ENCODE results near the gene RSPO3.

The RSPO3 gene

DNA sequence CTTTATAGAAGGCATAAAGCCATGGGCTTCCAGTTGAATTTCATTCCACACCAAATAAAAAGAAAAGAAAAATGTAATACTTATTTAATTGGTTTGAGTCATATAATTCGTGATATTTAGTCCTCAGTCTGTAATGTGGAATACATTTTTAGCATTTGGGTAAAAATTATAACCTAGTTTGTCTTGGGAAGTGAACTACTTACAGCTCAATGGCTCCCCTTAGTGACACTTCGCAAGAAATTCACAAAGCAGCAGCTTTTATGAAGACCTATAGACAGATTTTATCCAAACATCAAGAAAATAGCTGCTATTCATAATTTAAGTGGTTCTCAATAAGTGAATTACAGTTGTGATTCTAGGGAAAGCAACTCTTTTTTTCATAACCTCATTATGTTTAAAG is 72.1 kb downstream of the RSPO3 start:
- Histone ChIP-seq H3K36me3 (ENCODE audit: insufficient read depth, low read length) (no peaks in the 10 kb centered on the region), H3K9me3 (replicated peaks; ENCODE audit: low read length) (no peaks in the 10 kb centered on the region), H3K9ac (ENCODE audit: low read depth, low read length) (no peak overlapping the region), H3K4me3 (ENCODE audit: low read length) (no peak overlapping the region), H3K4me2 (ENCODE audit: low read length) (no peak overlapping the region), H3K4me1 (ENCODE audit: control insufficient read depth, insufficient read depth, low read length) (peaks cover 24% of the 10 kb centered on the region), H3K27me3 (ENCODE audit: control insufficient read depth, insufficient read depth, low read length) (no peaks in the 10 kb centered on the region)

DNA sequence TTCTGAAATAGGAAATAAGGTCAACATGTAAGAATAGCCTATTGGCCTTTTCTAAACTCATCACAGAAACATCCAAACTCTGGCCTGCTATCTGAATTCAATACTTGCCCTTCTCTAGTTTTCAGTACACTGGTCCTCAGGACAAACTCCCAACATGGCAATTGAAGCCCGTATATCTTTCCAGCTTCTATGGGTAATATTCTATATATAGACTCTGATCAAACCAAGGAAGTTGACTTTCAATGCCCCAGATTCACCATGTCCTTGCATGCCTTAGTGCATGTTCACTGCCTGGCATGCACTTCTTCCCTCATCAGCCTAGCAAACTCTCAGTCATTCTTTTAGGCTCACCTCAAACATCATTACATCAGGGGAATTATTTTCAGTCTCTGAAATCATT is 73.2 kb downstream of the RSPO3 start:
- H3K9ac ChIP-seq (ENCODE audit: low read depth, low read length), result peak overlapping the region; percentile 43
- no peaks in the 10 kb centered on the region for H3K27me3 ChIP-seq (ENCODE audit: control insufficient read depth, insufficient read depth, low read length)
- H3K36me3 ChIP-seq (ENCODE audit: insufficient read depth, low read length), result no peaks in the 10 kb centered on the region
- no peak overlapping the region for H3K4me3 ChIP-seq (ENCODE audit: low read length)
- H3K4me2 ChIP-seq (ENCODE audit: low read length), result peak overlapping the region; percentile 8
- H3K4me1 ChIP-seq (ENCODE audit: control insufficient read depth, insufficient read depth, low read length), result peaks cover 24% of the 10 kb centered on the region
- no peaks in the 10 kb centered on the region for H3K9me3 ChIP-seq (replicated peaks; ENCODE audit: low read length)

DNA sequence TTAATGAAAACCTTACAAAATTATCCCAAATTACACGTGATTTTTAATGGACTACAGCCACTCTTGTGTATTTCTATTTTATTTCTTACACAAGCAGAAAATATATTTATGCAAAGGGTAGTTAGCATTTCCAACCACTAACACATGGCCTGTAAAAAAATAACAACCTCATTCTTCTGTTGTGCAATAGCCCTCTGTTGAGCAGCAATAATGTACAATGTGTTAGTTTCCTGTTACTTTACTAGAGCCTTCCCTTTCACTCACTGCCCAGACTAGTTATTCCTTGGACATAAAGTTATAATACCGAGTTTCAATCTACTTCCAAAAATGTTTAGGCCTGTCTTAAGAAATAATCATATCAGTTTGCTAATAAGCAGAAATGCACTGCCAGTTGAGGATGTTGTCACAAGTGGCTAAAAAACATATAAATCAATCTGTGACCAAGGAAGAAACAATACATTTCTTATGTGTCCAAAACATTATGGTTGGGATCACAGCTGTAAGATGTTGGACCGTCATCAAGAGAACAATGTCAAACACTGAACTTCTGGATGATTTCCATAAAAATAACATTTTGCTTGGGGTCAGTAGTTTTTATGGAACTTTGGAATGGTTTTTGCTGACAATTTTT is 74.6 kb downstream of the RSPO3 start:
- Histone ChIP-seq H3K9ac (ENCODE audit: low read depth, low read length) (no peak overlapping the region), H3K4me2 (ENCODE audit: low read length) (no peak overlapping the region), H3K27me3 (ENCODE audit: control insufficient read depth, insufficient read depth, low read length) (no peaks in the 10 kb centered on the region), H3K36me3 (ENCODE audit: insufficient read depth, low read length) (no peaks in the 10 kb centered on the region), H3K9me3 (replicated peaks; ENCODE audit: low read length) (no peaks in the 10 kb centered on the region), H3K4me3 (ENCODE audit: low read length) (no peak overlapping the region), H3K4me1 (ENCODE audit: control insufficient read depth, insufficient read depth, low read length) (peaks cover 24% of the 10 kb centered on the region)

DNA sequence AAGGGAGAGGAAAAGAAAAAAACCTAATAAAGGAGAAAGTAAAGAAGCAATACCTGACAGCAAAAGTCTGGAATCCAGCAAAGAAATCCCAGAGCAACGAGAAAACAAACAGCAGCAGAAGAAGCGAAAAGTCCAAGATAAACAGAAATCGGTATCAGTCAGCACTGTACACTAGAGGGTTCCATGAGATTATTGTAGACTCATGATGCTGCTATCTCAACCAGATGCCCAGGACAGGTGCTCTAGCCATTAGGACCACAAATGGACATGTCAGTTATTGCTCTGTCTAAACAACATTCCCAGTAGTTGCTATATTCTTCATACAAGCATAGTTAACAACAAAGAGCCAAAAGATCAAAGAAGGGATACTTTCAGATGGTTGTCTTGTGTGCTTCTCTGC is 77.4 kb downstream of the RSPO3 start:
- H3K36me3 ChIP-seq (ENCODE audit: insufficient read depth, low read length), result no peaks in the 10 kb centered on the region
- H3K4me3 ChIP-seq (ENCODE audit: low read length), result no peak overlapping the region
- no peaks in the 10 kb centered on the region for H3K27me3 ChIP-seq (ENCODE audit: control insufficient read depth, insufficient read depth, low read length)
- no peak overlapping the region for H3K9ac ChIP-seq (ENCODE audit: low read depth, low read length)
- H3K4me1 ChIP-seq (ENCODE audit: control insufficient read depth, insufficient read depth, low read length), result peaks cover 35% of the 10 kb centered on the region
- no peak overlapping the region for H3K4me2 ChIP-seq (ENCODE audit: low read length)
- no peaks in the 10 kb centered on the region for H3K9me3 ChIP-seq (replicated peaks; ENCODE audit: low read length)

DNA sequence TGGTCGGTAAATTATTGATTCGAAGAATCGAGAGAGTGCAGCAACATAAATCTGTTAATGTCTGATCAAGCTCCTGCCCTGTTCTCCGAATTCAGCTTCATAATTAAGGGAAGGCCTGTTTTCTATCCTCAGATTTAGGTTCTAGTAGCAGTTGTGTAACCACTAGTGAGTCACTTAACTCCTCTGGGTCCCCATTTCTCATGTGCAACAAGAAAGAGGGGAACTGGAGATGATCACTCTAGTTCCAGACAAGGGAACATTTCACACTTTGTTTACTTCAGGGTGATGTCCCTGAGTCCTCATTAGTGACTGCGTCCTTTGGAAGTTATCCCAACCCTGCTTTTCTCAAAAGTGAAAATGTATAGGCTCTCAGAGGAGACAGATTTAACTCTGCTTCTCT is 80.1 kb downstream of the RSPO3 start:
- Histone ChIP-seq H3K4me1 (ENCODE audit: control insufficient read depth, insufficient read depth, low read length) (peaks cover 30% of the 10 kb centered on the region), H3K4me2 (ENCODE audit: low read length) (no peak overlapping the region), H3K9ac (ENCODE audit: low read depth, low read length) (no peak overlapping the region), H3K4me3 (ENCODE audit: low read length) (no peak overlapping the region), H3K9me3 (replicated peaks; ENCODE audit: low read length) (no peaks in the 10 kb centered on the region), H3K27me3 (ENCODE audit: control insufficient read depth, insufficient read depth, low read length) (no peaks in the 10 kb centered on the region), H3K36me3 (ENCODE audit: insufficient read depth, low read length) (no peaks in the 10 kb centered on the region)

DNA sequence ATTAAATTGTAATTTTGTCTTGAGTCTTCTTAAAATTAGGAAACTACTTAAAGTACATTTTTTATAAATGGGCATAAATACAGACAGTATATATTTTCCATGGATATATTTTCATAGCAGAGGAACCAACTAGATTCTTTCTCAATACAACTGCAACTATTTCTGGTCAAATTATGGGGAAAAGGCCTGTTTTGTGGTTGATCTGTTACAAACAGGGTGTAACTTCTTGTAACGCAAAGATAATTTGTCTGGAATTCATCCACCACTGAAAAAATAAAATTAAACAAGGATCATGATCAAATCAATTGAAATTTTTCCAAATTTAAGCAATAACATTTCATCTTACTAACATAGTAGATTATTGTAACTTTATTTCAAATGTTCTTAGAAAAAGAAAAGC is 81.0 kb downstream of the RSPO3 start:
- H3K4me3 ChIP-seq (ENCODE audit: low read length), result no peak overlapping the region
- no peaks in the 10 kb centered on the region for H3K9me3 ChIP-seq (replicated peaks; ENCODE audit: low read length)
- H3K4me2 ChIP-seq (ENCODE audit: low read length), result no peak overlapping the region
- no peak overlapping the region for H3K9ac ChIP-seq (ENCODE audit: low read depth, low read length)
- H3K4me1 ChIP-seq (ENCODE audit: control insufficient read depth, insufficient read depth, low read length), result peaks cover 30% of the 10 kb centered on the region
- no peaks in the 10 kb centered on the region for H3K27me3 ChIP-seq (ENCODE audit: control insufficient read depth, insufficient read depth, low read length)
- H3K36me3 ChIP-seq (ENCODE audit: insufficient read depth, low read length), result no peaks in the 10 kb centered on the region

DNA sequence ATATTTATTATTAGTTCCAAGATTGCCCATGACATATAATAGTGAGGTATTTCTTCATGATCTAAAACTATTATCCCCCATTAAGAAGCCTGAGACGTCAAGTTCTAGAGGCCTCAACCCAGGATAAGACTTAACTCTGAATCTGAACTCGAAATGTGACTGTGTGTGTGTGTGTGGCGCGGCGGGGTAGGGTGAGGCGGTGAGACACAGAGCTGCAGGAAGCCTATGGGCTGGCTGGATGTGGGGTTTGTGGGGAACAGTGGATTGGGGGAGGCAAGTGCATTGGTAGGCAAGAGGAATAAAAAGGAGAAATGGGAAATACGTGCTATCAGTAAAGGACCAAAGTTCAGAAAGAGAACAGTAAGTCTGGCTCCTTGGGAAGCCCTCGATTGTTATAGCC is 81.6 kb downstream of the RSPO3 start:
- no peak overlapping the region for H3K4me2 ChIP-seq (ENCODE audit: low read length)
- H3K36me3 ChIP-seq (ENCODE audit: insufficient read depth, low read length), result no peaks in the 10 kb centered on the region
- peaks cover 35% of the 10 kb centered on the region for H3K4me1 ChIP-seq (ENCODE audit: control insufficient read depth, insufficient read depth, low read length)
- no peaks in the 10 kb centered on the region for H3K27me3 ChIP-seq (ENCODE audit: control insufficient read depth, insufficient read depth, low read length)
- H3K9me3 ChIP-seq (replicated peaks; ENCODE audit: low read length), result no peaks in the 10 kb centered on the region
- no peak overlapping the region for H3K4me3 ChIP-seq (ENCODE audit: low read length)
- no peak overlapping the region for H3K9ac ChIP-seq (ENCODE audit: low read depth, low read length)

DNA sequence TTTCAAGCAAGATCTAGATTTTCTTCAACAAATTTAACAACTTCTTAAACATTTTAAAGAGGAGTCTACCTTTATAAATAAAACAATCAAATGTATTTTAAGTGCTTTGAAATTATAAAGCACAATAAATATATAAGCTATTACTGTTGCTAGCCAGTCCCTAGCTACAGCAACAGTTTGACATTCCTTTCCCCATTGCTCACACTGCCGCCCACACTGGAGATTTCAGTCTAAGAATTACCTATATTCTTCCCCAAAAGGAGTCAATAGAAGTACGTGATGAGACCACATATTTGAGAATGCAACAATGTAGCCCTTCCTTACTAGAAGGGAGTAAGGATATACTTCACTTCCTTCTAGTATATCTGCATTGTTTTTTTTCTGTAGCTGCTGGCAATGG is 82.8 kb downstream of the RSPO3 start:
- H3K9me3 ChIP-seq (replicated peaks; ENCODE audit: low read length), result no peaks in the 10 kb centered on the region
- H3K36me3 ChIP-seq (ENCODE audit: insufficient read depth, low read length), result no peaks in the 10 kb centered on the region
- peaks cover 37% of the 10 kb centered on the region for H3K4me1 ChIP-seq (ENCODE audit: control insufficient read depth, insufficient read depth, low read length)
- peak overlapping the region; percentile 50 for H3K4me2 ChIP-seq (ENCODE audit: low read length)
- peak overlapping the region; percentile 56 for H3K9ac ChIP-seq (ENCODE audit: low read depth, low read length)
- no peaks in the 10 kb centered on the region for H3K27me3 ChIP-seq (ENCODE audit: control insufficient read depth, insufficient read depth, low read length)
- H3K4me3 ChIP-seq (ENCODE audit: low read length), result no peak overlapping the region

DNA sequence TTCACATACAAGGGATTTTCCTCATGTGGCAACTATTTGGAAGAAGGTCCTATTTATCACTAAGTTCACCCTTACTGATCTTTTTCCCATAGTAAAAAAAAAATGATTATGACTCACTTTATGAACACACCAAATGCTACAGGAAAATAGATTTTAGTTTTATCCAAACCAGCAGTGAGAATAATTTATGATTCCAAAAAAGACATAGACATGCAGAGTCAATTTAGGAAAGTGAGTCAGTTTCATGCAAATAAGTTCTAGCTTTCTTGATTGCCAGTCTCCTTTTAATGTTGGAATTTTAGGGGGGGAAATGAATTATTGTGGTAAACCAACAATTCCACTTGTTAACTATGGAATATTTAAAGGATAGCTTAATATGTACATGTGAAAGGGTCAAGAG is 84.2 kb downstream of the RSPO3 start:
- no peak overlapping the region for H3K4me3 ChIP-seq (ENCODE audit: low read length)
- no peak overlapping the region for H3K4me2 ChIP-seq (ENCODE audit: low read length)
- no peaks in the 10 kb centered on the region for H3K9me3 ChIP-seq (replicated peaks; ENCODE audit: low read length)
- no peak overlapping the region for H3K9ac ChIP-seq (ENCODE audit: low read depth, low read length)
- H3K4me1 ChIP-seq (ENCODE audit: control insufficient read depth, insufficient read depth, low read length), result peaks cover 49% of the 10 kb centered on the region
- no peaks in the 10 kb centered on the region for H3K36me3 ChIP-seq (ENCODE audit: insufficient read depth, low read length)
- no peaks in the 10 kb centered on the region for H3K27me3 ChIP-seq (ENCODE audit: control insufficient read depth, insufficient read depth, low read length)

DNA sequence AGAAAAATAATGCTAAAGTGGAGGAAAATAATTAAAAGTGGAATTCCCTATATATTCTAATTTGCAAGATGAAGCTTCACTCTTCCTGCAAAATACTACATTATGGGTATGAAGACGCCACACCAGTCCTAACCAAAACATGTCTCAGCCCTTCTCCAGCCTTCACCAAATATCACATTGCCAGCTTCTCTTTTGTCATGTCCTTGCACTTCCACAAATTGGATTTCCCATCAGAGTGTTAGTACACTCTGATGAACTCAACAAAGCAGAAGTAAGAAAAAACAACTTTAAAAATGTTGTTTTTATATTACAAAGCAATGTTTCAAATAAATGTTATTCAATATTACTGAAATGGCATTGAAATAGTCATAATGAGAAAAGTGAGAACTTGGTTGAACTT is 85.8 kb downstream of the RSPO3 start:
- Histone ChIP-seq H3K4me3 (ENCODE audit: low read length) (no peak overlapping the region), H3K27me3 (ENCODE audit: control insufficient read depth, insufficient read depth, low read length) (no peaks in the 10 kb centered on the region), H3K4me2 (ENCODE audit: low read length) (no peak overlapping the region), H3K36me3 (ENCODE audit: insufficient read depth, low read length) (no peaks in the 10 kb centered on the region), H3K9ac (ENCODE audit: low read depth, low read length) (no peak overlapping the region), H3K9me3 (replicated peaks; ENCODE audit: low read length) (no peaks in the 10 kb centered on the region), H3K4me1 (ENCODE audit: control insufficient read depth, insufficient read depth, low read length) (peaks cover 47% of the 10 kb centered on the region)

DNA sequence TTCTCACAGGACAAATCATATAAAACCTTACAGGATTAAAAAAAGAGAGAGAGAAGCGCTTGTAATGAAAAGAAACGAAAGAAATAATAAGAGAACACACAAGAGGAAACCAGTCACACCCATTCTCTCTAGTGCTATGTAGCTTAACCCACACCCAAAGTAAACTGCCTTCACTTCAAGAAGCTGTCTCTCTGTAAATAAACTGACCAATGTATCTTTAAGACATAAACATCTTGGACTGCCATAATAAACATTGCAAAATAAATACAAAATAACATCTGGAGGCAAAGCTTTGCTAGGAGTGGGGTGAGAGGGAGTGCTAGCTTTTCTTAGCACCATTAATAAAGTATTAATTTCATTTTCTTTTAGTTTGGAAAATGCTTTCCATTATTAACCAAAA is 86.6 kb downstream of the RSPO3 start:
- peaks cover 47% of the 10 kb centered on the region for H3K4me1 ChIP-seq (ENCODE audit: control insufficient read depth, insufficient read depth, low read length)
- no peak overlapping the region for H3K9ac ChIP-seq (ENCODE audit: low read depth, low read length)
- no peak overlapping the region for H3K4me2 ChIP-seq (ENCODE audit: low read length)
- no peak overlapping the region for H3K4me3 ChIP-seq (ENCODE audit: low read length)
- no peaks in the 10 kb centered on the region for H3K9me3 ChIP-seq (replicated peaks; ENCODE audit: low read length)
- H3K27me3 ChIP-seq (ENCODE audit: control insufficient read depth, insufficient read depth, low read length), result no peaks in the 10 kb centered on the region
- H3K36me3 ChIP-seq (ENCODE audit: insufficient read depth, low read length), result no peaks in the 10 kb centered on the region

DNA sequence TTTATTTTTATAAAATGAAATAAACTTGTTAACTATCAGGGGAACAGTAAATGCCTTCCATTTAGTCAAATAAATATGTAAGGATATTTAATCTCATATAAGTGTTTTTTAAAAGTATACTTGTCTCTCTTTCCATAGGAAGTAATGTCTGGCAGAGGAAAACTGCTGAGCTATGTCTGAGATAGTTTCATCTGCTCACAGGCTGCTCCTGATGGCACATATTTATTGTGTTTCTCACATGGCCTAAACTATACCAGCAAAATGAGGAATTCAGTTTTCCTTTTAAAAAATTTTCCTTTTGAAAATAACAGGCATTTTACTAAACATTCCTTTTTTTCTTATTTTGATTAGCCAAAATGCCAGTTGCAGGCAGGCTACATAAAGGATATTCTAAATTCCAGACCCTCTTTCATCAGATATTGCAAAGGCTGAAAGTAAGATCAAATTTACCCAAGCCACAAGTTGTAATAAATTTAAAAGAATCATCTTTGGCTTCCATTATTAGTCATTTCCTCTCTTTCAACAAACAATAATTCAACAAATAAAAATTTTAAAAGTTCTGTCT is 88.1 kb downstream of the RSPO3 start:
- peaks cover 32% of the 10 kb centered on the region for H3K4me1 ChIP-seq (ENCODE audit: control insufficient read depth, insufficient read depth, low read length)
- no peaks in the 10 kb centered on the region for H3K36me3 ChIP-seq (ENCODE audit: insufficient read depth, low read length)
- no peaks in the 10 kb centered on the region for H3K9me3 ChIP-seq (replicated peaks; ENCODE audit: low read length)
- peak overlapping the region; percentile 35 for H3K4me3 ChIP-seq (ENCODE audit: low read length)
- H3K4me2 ChIP-seq (ENCODE audit: low read length), result peak overlapping the region; percentile 48
- H3K9ac ChIP-seq (ENCODE audit: low read depth, low read length), result peak overlapping the region; percentile 74
- no peaks in the 10 kb centered on the region for H3K27me3 ChIP-seq (ENCODE audit: control insufficient read depth, insufficient read depth, low read length)

All from skeletal muscle satellite cell (primary cell).